Measurements from ENCODE around the gene EME1. TPM values are rescaled to one million over a fixed set of nuclear protein-coding genes. Genes with fewer than 3 reads are reported as not detected.

EME1 gene
- total RNA-seq, 2 donors from 2014 or later, result 0.23 to 13.6 TPM

DNA sequence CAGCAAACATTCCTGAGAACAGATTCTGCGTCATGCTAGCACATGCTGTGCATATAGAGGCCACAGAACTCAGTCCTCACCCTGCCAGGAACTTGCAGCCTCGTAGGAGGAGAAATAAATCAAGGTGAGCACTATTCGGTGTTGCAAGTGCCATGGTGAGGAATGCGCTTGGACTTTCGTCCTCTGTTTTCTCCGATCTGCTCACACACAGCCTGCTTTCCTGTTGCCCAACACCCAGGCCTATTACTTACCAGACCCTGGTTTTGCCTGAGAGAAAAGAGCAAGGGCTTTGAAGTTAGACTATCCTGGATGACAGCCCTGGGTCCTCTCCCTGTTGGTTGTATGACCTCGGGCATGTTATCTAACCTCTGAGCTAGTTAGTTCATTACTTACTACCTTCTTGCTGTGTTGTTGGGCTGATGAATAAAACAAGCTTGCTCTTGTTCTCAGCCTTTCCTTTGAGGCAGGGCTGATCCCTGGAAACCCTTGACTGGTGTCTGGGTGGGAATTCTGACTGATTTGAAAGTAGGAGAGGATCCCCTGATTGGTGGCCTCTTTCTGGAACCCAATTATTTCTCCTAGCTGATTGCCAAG, 55.9 kb downstream of the EME1 start:
- H3K27me3 ChIP-seq (replicated peaks; ENCODE audit: insufficient read depth), result no peaks in the 10 kb centered on the region
- no peak overlapping the region for H3K4me3 ChIP-seq
- H3K36me3 ChIP-seq, result no peaks in the 10 kb centered on the region
- TF ChIP-seq POLR2A (IDR thresholded peaks at IDR 0.05) (peak; percentile 17), POLR2AphosphoS5 (IDR thresholded peaks at IDR 0.05) (peak; percentile 93)
- TF ChIP-seq, protein P1, sequence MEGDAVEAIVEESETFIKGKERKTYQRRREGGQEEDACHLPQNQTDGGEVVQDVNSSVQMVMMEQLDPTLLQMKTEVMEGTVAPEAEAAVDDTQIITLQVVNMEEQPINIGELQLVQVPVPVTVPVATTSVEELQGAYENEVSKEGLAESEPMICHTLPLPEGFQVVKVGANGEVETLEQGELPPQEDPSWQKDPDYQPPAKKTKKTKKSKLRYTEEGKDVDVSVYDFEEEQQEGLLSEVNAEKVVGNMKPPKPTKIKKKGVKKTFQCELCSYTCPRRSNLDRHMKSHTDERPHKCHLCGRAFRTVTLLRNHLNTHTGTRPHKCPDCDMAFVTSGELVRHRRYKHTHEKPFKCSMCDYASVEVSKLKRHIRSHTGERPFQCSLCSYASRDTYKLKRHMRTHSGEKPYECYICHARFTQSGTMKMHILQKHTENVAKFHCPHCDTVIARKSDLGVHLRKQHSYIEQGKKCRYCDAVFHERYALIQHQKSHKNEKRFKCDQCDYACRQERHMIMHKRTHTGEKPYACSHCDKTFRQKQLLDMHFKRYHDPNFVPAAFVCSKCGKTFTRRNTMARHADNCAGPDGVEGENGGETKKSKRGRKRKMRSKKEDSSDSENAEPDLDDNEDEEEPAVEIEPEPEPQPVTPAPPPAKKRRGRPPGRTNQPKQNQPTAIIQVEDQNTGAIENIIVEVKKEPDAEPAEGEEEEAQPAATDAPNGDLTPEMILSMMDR (IDR thresholded peaks at IDR 0.05), result no peak
- intact Hi-C loops (cut with DNase I), result no loop called here
- peak; percentile 82 for DNase-seq (ENCODE audit: low spot score)
- peaks cover 7% of the 10 kb centered on the region for H3K4me1 ChIP-seq (replicated peaks)
- peak overlapping the region; percentile 81 to 91 for H3K27ac ChIP-seq
- WGBS, result 37% methylated on average over 7 of the region's 7 CpGs
- H3K9me3 ChIP-seq, result no peaks in the 10 kb centered on the region

DNA sequence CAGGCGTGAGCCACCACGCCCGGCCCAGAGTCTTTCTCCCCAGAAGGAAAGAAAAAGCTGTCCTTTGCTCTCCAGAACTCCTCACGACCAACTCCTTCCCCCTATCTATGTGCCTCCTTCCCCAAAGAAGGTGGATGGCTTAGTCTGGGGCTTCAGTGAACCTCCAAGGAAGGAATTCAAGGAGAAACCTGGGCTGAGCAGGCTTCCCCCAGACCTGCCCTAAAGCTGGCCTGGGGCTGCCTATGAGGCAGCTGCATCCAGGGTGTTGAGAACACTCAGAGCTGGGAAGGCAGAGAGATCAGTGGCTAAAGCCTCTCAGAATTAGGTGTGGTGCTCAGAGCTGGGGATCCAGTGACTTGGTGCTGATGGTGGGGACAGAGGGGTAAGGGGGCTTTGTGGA, 56.8 kb downstream of the EME1 start:
- DNase-seq (ENCODE audit: low spot score), result no peak
- peaks cover 7% of the 10 kb centered on the region for H3K4me1 ChIP-seq (replicated peaks)
- intact Hi-C loops (cut with DNase I), result no loop called here
- H3K27me3 ChIP-seq (replicated peaks; ENCODE audit: insufficient read depth), result no peaks in the 10 kb centered on the region
- TF ChIP-seq, protein P1 (IDR thresholded peaks at IDR 0.05), result no peak
- TF ChIP-seq POLR2A (IDR thresholded peaks at IDR 0.05) (no peak), POLR2AphosphoS5 (IDR thresholded peaks at IDR 0.05) (no peak)
- H3K36me3 ChIP-seq, result no peaks in the 10 kb centered on the region
- WGBS, result 86% methylated on average over 4 of the region's 4 CpGs
- no peaks in the 10 kb centered on the region for H3K9me3 ChIP-seq
- peak overlapping the region; percentile 81 to 91 for H3K27ac ChIP-seq
- no peak overlapping the region for H3K4me3 ChIP-seq

Small RNA genes within 50 kb of the gene (small RNA-seq; reads per million reads assigned to genes)
- gene RF00019, result 0 reads per million in 2 donors

Other genes starting within 250 kb of the EME1 start
- 1 to 10 TPM; 2.5 to 7.4 TPM for gene SAMD14, start 243.1 kb upstream of the EME1 start, total RNA-seq
- gene PPP1R9B, start 222.6 kb upstream of the EME1 start, total RNA-seq, result 10 to 100 TPM; 36.2 to 79.7 TPM
- gene SGCA, start 207.2 kb upstream of the EME1 start, total RNA-seq, result 10 to 100 TPM; 13.9 to 19.4 TPM
- 10 to 100 TPM; 21.5 to 81.0 TPM for gene COL1A1, start 171.6 kb upstream of the EME1 start, total RNA-seq
- gene TMEM92, start 98.8 kb upstream of the EME1 start, total RNA-seq, result under 1 TPM; 0.91 to 0.96 TPM
- gene XYLT2, start 27.1 kb upstream of the EME1 start, total RNA-seq, result 10 to 100 TPM; 44.8 to 49.8 TPM
- gene MRPL27, start within 50 bp of the EME1 start, total RNA-seq, result 10 to 100 TPM; 63.3 to 69.6 TPM
- gene LRRC59, start 24.3 kb downstream of the EME1 start, total RNA-seq, result 10 to 100 TPM; 67.6 to 76.6 TPM
- 100 to 1,000 TPM in 1 of 2 donors, 10 to 100 TPM in 1; 49.0 to 111 TPM for gene ACSF2, start 53.0 kb downstream of the EME1 start, total RNA-seq
- 1 to 10 TPM in 1 of 2 donors, under 1 TPM in 1; 0.51 to 1.6 TPM for gene CHAD, start 95.7 kb downstream of the EME1 start, total RNA-seq
- gene RSAD1, start 105.6 kb downstream of the EME1 start, total RNA-seq, result 10 to 100 TPM; 33.7 to 44.1 TPM
- 10 to 100 TPM in 1 of 2 donors, under 1 TPM in 1; 0.14 to 12.6 TPM for gene MYCBPAP, start 135.2 kb downstream of the EME1 start, total RNA-seq
- gene EPN3, start 159.5 kb downstream of the EME1 start, total RNA-seq, result 100 to 1,000 TPM in 1 of 2 donors, 10 to 100 TPM in 1; 60.8 to 108 TPM
- 100 to 1,000 TPM; 188 to 208 TPM for gene SPATA20, start 173.9 kb downstream of the EME1 start, total RNA-seq
- 1 to 10 TPM; 3.4 to 6.6 TPM for gene CACNA1G, start 187.5 kb downstream of the EME1 start, total RNA-seq

Data from prostate gland (tissue), 2 donors.